HUES48 (cell line): ENCODE results near the gene DCANP1.
A peak's percentile ranks its signal among the peaks of the same experiment; 100 is the strongest.
"Not testable (repeated sequence)": the region's sequence is repeated elsewhere in the genome, so short reads cannot be mapped to it uniquely, and the experiment has no call there.

Experiments used
- H3K27ac ChIP-seq: one replicate; pipeline ENCODE4 v1.7.0; 2013; ENCODE audit warnings: low read depth, low read length, inconsistent platforms
- H3K27me3 ChIP-seq: 2 replicates; pipeline ENCODE4 v1.6.1; 2013; ENCODE audit warnings: mild to moderate bottlenecking, low read length; ENCODE audit not compliant: control insufficient read depth, insufficient read depth
- H3K36me3 ChIP-seq: 2 replicates; pipeline ENCODE4 v1.6.1; 2013; ENCODE audit warnings: low read length; ENCODE audit not compliant: control insufficient read depth, insufficient read depth
- H3K4me1 ChIP-seq: 2 replicates; pipeline ENCODE4 v1.6.1; 2013; ENCODE audit warnings: mild to moderate bottlenecking, low read length; ENCODE audit not compliant: control insufficient read depth, insufficient read depth
- H3K4me3 ChIP-seq: 2 replicates; pipeline ENCODE4 v1.5.1; 2013; ENCODE audit warnings: mild to moderate bottlenecking, low read depth, low read length
- H3K9ac ChIP-seq: 2 replicates; pipeline ENCODE4 v1.6.1; 2013; ENCODE audit warnings: mild to moderate bottlenecking, low read depth, low read length, moderate library complexity
- H3K9me3 ChIP-seq: 2 replicates; pipeline ENCODE4 v1.6.1; 2013; ENCODE audit warnings: low read length; ENCODE audit not compliant: control insufficient read depth, insufficient read depth

The DCANP1 gene, protein sequence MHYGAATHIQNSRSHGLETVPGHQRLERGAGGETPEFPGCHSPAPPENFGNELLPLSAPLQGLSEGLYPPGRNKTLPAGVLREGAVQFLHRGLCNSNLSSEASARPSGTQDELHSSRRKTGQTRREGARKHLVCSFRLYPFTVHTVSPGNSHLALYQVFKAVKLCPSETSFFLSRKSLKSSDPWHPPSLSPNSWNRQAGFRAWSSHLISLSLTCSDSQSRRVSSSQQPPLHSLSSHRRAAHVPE

DNA sequence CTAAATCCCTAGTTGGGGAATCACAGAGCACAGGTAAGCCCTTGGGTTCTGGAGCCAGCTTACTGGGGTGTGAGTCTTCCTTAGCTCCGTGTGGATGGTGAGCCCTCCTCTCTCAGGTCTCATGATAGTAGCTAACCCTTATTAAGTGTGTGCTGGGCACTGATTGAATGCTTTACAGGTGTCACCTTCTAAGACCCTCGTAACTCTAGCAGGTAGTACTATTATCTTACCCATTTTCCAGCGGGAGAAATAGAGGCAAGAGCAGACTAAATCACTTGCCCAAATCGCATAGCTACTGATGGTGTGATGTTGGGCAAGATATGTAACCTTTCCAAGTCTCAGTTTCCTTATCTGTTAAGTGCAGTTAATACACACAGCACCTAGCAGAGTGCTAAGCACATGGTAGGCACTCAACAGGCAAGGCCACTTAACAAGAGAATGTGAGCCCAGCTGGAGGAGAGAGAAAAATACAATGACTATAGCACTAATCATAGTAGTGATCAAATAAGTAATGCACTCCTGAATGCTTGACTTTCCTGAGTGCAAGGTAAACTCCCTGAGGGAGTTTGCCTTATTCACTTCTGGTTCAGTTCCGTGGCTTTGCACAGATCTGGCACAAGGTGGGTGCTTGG, at the start of gene DCANP1:
Gene DCANP1, minus strand, starts transcription at position 51 of the 632 bp plus-strand sequence. CDS start 240 bp downstream, outside the sequence.
- Histone ChIP-seq H3K9me3 (no peaks in the 10 kb centered on the region), H3K36me3 (no peaks in the 10 kb centered on the region), H3K9ac (no peak within 1 kb of the TSS), H3K4me1 (peaks cover 4% of the 10 kb centered on the region), H3K27ac (no peak within 1 kb of the TSS), H3K27me3 (no peaks in the 10 kb centered on the region), H3K4me3 (no peak within 1 kb of the TSS)

- not testable (repeated sequence) for H3K4me3 ChIP-seq, H3K36me3 ChIP-seq, H3K9ac ChIP-seq, H3K27ac ChIP-seq, H3K9me3 ChIP-seq
- Histone ChIP-seq H3K4me1 (peaks cover 27% of the 10 kb centered on the region), H3K27me3 (peaks cover 92% of the 10 kb centered on the region)
Observed at GRCh38 chr5:135495531-135495930, 48.4 kb upstream of the DCANP1 start.

DNA sequence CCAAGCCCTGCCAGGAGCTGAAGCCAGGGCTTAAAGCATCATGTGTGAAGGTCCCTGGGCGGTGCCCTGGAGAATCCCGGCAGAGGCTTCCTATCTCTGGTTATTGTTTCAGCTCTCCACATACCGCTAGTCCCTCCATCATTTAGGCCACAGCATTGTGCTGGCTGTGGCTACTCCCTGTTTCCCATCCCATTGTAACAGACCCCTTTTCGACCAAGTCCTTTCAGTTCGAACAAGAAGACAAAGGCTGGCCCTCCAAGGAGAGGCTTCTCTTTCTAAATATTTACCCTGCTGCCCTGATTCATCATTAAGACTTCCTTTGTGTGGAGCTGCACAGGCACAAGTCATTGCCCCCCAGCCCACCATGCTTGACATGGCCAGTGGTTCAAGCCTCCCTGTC, 47.0 kb upstream of the DCANP1 start:
- no peak overlapping the region for H3K9ac ChIP-seq
- H3K9me3 ChIP-seq: no peaks in the 10 kb centered on the region
- no peaks in the 10 kb centered on the region for H3K36me3 ChIP-seq
- peaks cover 100% of the 10 kb centered on the region for H3K27me3 ChIP-seq
- no peak overlapping the region for H3K4me3 ChIP-seq
- H3K4me1 ChIP-seq: peaks cover 38% of the 10 kb centered on the region
- no peak overlapping the region for H3K27ac ChIP-seq

- H3K27me3 ChIP-seq: peaks cover 100% of the 10 kb centered on the region
- no peak overlapping the region for H3K27ac ChIP-seq
- no peaks in the 10 kb centered on the region for H3K36me3 ChIP-seq
- H3K4me3 ChIP-seq: no peak overlapping the region
- no peaks in the 10 kb centered on the region for H3K9me3 ChIP-seq
- H3K4me1 ChIP-seq: peaks cover 36% of the 10 kb centered on the region
- no peak overlapping the region for H3K9ac ChIP-seq
Observed at GRCh38 chr5:135493406-135494180, 46.4 kb upstream of the DCANP1 start.

GRCh38 chr5:135492319-135492626, 45.1 kb upstream of the DCANP1 start:
- Histone ChIP-seq H3K36me3 (no peaks in the 10 kb centered on the region), H3K9me3 (no peaks in the 10 kb centered on the region), H3K4me1 (peaks cover 41% of the 10 kb centered on the region), H3K27me3 (peaks cover 100% of the 10 kb centered on the region), H3K4me3 (peak overlapping the region; percentile 57; the same call in 1 of the 2 replicates), H3K9ac (no peak overlapping the region), H3K27ac (no peak overlapping the region)

GRCh38 chr5:135491552-135492318, 44.6 kb upstream of the DCANP1 start:
- Histone ChIP-seq H3K4me3 (peak overlapping the region; percentile 57), H3K4me1 (peaks cover 41% of the 10 kb centered on the region), H3K9me3 (no peaks in the 10 kb centered on the region), H3K36me3 (no peaks in the 10 kb centered on the region), H3K9ac (no peak overlapping the region), H3K27ac (no peak overlapping the region), H3K27me3 (peaks cover 100% of the 10 kb centered on the region)

- H3K27me3 ChIP-seq: peaks cover 100% of the 10 kb centered on the region
- H3K9ac ChIP-seq: no peak overlapping the region
- H3K36me3 ChIP-seq: no peaks in the 10 kb centered on the region
- H3K27ac ChIP-seq: no peak overlapping the region
- H3K4me3 ChIP-seq: peak overlapping the region; percentile 57
- H3K4me1 ChIP-seq: peaks cover 41% of the 10 kb centered on the region
- H3K9me3 ChIP-seq: no peaks in the 10 kb centered on the region
Observed at GRCh38 chr5:135491038-135491551, 43.9 kb upstream of the DCANP1 start.

GRCh38 chr5:135490245-135491037, 43.3 kb upstream of the DCANP1 start:
- H3K9me3 ChIP-seq: no peaks in the 10 kb centered on the region
- no peak overlapping the region for H3K9ac ChIP-seq
- H3K36me3 ChIP-seq: no peaks in the 10 kb centered on the region
- peak overlapping the region; percentile 52 for H3K4me3 ChIP-seq
- H3K27me3 ChIP-seq: peaks cover 100% of the 10 kb centered on the region
- no peak overlapping the region for H3K27ac ChIP-seq
- peaks cover 41% of the 10 kb centered on the region for H3K4me1 ChIP-seq

DNA sequence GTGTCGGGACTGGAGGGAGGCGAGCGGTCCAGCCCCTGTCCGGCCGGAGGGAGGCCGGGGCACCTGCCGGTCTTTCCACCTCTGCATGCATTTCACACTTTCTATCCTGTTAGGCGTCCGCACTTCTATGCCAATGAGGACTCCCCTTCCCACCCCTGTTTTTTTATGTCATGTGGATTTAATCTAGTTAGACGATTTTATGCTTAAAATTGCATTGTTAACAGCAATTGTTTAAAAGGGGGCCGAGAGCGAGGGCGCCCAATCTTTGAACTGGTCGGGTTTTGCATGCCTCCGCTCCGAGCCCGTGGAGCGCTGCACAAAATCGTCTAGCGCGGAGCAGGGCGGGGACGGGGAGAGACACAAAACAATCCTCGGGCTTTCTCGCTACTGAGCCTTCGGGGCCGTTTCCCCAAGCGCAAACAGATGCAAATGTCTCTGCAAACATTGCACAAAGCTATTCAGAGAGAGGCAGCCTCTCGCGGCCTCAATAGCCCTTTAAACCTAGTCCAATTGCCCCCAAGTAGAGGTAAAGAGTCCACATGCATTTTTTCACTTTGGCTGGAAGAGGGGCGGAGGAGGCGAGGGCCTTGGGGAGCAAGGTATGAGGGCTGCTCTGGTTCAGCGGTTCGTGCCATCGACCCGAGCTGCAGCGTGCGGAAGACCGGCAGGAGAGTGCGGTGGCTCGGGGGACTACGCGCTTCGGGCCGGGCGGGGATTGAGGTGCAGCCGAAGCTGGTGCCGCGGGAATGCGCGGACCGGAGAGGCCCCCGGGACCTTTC, 42.5 kb upstream of the DCANP1 start:
- Histone ChIP-seq H3K4me1 (peaks cover 41% of the 10 kb centered on the region), H3K36me3 (no peaks in the 10 kb centered on the region), H3K4me3 (peak overlapping the region; percentile 52), H3K27ac (no peak overlapping the region), H3K27me3 (peaks cover 100% of the 10 kb centered on the region), H3K9me3 (no peaks in the 10 kb centered on the region), H3K9ac (no peak overlapping the region)
